ENCODE results near the gene ABHD13.
"Not testable (repeated sequence)": the region's sequence is repeated elsewhere in the genome, so short reads cannot be mapped to it uniquely, and the experiment has no call there.

The ABHD13 gene
- long read RNA-seq, donor 1, full-length matches to known transcripts = 17 of 17 reads
- long read RNA-seq, donor 1, partial matches to known transcripts = 0 of 17 reads
- long read RNA-seq, donor 1, other reads (novel, unspliced or antisense) = 0 of 17 reads
- long read RNA-seq, donor 2, full-length matches to known transcripts = 10 of 10 reads
- long read RNA-seq, donor 2, partial matches to known transcripts = 0 of 10 reads
- long read RNA-seq, donor 2, other reads (novel, unspliced or antisense) = 0 of 10 reads
- long read RNA-seq, donor 3, full-length matches to known transcripts = 5 of 5 reads
- long read RNA-seq, donor 3, partial matches to known transcripts = 0 of 5 reads
- long read RNA-seq, donor 3, other reads (novel, unspliced or antisense) = 0 of 5 reads
- long read RNA-seq, donor 4, full-length matches to known transcripts = 9 of 9 reads
- long read RNA-seq, donor 4, partial matches to known transcripts = 0 of 9 reads
- long read RNA-seq, donor 4, other reads (novel, unspliced or antisense) = 0 of 9 reads
- long read RNA-seq, donor 5, full-length matches to known transcripts = 9 of 9 reads
- long read RNA-seq, donor 5, partial matches to known transcripts = 0 of 9 reads
- long read RNA-seq, donor 5, other reads (novel, unspliced or antisense) = 0 of 9 reads
- long read RNA-seq, donor 6, full-length matches to known transcripts = 13 of 13 reads
- long read RNA-seq, donor 6, partial matches to known transcripts = 0 of 13 reads
- long read RNA-seq, donor 6, other reads (novel, unspliced or antisense) = 0 of 13 reads
- long read RNA-seq, donor 7, full-length matches to known transcripts = 18 of 18 reads
- long read RNA-seq, donor 7, partial matches to known transcripts = 0 of 18 reads
- long read RNA-seq, donor 7, other reads (novel, unspliced or antisense) = 0 of 18 reads
- long read RNA-seq, donor 8, full-length matches to known transcripts = 16 of 16 reads
- long read RNA-seq, donor 8, partial matches to known transcripts = 0 of 16 reads
- long read RNA-seq, donor 8, other reads (novel, unspliced or antisense) = 0 of 16 reads

DNA sequence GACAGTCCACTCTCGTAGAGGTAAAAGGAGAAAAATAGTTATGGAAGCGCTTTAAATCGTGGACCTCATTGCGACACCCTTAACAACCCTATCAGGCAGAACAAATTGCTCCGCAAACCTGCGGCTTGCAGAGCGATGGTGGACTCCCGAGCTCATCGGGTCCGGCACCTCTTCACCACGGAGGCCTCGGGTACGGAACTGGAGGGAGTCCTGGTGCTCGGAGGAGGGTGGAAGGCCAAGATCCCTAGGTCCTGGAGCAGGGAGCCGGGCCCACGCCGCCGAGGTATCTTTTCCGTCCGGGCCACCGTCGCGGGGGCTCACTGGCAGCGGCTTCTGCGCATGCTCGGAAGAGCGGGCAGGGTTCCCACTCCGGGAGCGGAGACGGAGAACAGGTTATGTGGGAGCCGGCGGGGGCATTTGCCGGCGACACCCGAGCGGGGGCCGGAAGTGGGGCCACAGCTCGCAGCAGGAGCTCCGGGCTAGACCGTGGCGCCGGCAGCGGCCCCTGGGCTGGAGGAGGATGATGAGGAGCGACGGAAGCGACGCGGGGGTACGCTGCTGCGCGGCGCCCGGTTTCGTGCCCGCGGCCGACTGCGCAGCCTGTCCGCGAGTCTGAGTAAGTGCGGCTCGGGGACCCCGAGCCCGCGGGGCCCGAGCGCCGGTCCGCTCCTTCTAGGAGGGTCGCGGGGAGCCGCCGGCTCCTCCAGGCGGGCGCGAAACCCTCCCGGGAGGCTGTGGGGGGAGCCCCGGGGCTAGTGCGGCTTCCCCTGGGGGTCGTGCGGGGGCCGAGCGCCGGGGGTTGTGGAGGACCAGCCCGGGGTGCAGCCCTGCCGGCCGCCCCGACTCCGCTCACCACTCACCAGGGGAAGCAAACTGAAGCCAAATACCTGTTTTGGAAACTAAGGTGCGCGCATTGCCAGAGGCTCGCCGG is at the start of gene ABHD13:
Gene ABHD13 (plus strand): TSS at position 349 of the 931 bp plus-strand sequence. CDS start 10,827 bp downstream, outside the sequence.
- DNase-seq = peak; percentile 98

DNA sequence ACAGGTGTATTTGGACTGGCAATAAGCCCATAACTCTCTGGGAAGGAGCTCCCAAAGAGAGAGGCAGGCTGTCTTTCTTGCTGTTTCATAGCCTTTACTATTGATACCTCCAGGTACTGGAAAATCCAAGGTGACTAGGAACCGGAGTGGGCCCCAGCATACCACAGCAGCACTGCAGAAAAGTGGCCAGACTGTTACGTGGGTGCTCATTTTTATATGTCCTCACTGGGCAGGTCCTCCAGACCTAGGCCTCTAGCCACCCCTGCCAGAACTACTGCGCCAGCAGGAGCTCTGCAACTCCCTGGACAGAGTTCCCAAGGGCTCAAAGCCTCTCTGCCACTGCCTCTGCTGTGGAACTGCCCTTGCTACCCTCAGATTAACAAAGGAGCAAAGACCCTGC is 49.3 kb upstream of the ABHD13 start:
- DNase-seq = no peak

DNA sequence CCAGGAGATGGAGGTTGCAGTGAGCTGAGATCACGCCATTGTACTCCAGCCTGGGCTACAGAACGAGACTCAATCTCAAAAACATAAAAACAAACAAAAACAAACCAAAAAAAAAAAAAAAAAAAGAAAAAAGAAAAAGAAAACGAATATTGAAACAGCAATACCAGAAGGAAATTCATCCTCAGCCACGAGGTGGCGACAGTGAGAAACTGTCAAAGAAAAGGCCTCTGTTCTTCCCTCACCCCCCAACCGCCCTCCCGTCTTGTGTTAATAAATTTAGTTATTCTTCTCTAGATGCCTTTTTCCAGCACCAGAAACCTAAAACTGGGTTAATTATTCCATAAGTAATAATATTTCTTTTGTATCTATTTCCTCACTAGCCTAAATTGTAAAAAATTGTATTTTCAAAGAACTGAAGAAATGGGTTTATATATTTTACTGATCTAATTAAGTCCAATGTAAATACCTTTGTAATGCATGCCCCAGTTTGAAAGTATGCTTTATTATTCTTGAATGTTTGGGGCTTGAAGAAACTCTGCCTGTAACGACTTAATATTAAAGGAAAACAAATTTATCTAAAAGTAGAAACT is 41.4 kb upstream of the ABHD13 start:
- no peak for DNase-seq

DNA sequence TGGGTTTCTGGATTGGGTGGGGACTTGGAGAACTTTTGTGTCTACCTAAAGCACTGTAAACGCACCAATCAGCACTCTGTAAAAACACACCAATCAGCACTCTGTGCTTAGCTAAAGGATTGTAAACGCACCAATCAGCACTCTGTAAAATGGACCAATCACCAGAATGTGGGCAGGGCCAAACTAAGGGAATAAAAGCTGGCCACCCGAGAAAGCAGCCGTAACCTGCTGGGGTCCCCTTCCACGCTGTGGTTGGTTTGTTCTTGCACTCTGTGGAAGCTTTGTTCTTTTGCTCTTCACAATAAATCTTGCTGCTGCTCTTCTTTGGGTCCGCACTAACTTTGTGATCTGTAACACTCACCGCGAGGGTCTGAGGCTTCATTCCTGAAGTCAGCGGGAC is 40.1 kb upstream of the ABHD13 start:
- no peak for DNase-seq

DNA sequence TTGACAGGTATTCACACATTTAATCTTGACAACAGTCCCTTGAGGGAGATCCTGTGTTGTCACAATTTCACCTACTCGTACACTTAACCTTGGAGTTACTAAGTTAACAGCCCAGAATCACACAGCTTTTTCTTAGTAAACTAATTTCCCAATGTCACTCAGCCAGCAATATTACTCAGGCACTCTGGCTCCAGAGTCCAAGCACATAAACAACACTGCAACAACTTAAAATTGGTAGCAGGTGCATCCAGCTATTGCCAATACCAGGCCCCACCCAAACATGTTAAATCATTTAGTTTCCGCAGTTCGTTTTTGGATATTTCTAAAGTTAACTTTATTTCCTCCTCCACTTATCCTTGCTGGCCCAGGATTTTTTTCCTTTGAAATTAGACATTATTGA is 35.5 kb upstream of the ABHD13 start:
- no peak for DNase-seq

DNA sequence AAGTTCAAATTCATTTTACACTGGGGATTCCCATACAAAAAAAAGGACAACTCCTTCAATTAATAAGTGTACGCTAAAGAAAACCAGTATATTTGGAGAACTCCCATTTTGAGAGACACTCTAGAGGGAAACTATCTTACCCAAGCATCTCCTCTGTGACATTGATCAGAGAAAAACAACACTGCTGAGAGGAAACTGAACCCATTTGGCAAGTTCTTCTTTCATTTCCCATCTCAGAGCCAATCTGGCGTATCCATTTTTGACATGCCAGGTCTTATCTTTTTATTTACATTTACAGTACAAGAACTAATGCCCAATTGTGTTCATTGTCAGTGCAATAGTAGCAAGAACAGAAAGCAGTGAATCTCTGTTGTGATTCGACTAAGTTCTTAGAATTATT is 33.0 kb upstream of the ABHD13 start:
- no peak for DNase-seq

DNA sequence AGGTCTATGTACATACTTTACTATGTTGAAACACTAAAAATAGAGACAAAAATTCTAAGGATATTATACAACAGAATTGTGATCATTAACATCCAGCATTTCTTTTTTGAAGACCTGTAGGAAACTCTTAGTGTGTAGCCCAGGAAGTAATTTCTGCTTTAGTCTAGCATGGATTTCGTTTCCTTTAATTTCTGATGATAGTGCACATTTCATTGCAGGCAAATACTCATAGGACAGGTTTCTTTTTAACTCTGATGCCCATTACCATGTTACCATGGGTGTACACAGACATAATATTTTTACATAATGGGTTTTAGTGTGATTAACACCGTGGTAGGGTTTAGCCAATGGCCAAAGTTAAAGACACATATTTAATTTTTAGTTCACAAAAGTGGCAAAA is 29.9 kb upstream of the ABHD13 start:
- no peak for DNase-seq

DNA sequence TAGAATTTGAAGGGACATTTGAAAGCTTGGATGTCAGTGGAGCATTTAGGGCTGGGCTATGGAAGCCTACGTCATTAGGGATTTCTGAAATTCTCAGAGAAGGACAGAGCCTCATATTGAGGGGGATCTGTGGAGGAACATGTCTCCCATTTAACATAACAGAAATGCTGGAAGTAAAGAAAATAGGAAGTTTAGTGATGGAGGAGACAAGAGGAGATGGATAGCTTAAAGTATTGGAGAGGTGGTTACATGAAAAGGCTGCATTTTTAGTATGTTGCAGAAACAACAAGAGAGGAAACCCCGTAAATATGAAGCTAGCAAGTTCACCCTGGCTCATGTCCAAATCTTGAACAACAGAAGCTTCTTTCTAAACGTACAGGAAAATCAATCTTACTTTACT is 27.3 kb upstream of the ABHD13 start:
- DNase-seq = no peak

DNA sequence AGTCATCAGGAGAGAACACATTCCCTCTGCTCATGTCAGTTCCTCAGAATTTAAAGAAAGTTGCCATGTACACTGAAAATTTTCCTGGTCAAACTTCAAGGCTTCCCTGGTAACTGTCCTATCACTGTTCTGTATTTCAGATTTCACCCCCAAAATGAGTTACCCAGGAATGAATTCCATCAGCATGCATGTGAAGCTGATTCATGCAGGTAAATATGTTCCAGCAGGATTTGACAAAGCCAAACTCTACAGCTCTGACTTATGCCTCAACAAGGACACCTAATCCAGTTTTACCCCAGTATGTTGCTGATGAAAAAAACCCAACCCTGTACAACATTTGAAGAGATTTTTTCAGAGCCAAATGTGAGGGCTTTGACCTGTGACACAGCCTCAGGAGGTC is 24.4 kb upstream of the ABHD13 start:
- no peak for DNase-seq

DNA sequence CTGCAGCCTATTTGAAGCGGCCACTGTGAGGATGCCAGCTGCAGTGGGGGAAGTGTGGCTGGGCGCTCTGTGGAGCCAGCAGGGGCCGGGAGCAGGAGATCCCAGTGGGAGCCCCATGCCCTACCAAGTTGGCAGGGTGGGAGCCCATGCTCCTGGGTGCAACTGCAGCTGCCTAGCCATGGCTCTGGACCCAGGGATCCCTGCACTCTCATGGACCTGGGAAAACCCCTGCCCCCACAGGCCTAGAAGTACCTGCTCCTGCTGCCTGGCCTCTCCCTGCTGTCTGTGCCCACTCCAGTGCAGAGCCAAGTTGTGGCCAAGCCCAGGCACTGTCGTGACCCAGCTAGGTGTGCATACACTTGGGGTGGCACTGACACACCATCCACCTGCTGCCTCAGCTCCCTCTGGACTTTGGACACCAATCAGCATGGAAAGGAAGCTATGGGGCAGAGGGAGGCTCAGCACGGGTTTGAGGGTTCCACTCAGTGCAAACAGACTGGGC is 23.7 kb upstream of the ABHD13 start:
- no peak for DNase-seq

DNA sequence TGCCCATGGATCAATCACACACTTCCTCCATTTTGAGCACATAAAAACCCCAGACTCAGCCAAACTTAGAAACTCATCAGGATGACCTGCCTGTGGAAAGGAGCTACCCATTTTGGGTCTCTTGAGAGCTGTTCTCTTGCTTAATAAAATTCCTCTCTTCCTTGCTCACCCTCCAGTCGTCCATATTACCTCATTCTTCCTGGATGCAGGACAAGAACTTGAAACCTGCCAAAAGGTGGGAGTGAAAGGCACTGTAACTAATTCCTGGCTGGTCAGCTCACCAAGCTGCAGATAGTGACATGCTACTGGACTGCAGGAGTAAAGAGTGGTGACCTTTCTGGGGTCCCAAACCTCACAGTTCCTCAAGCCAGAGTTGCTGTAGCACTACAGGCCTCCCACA is 23.0 kb upstream of the ABHD13 start:
- DNase-seq = no peak

DNA sequence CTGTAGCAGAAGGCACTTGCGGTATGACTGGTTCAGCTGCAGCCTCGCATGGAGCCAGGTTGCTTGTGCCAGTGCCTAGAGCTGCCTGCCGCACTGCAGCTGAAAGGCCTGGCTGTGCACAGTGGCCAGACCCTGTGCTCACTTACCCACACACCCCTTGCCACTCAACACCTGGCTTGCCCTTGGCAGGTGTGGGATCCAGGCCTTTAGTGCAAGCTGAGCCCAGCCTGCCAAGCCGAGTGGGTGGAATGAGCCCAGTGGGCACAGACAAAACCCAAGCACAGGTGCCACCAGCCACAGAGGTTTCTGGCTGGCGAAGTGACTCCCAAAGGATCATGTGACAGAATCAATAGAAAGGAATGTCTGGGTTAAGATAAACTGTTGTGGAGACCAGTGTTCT is 22.3 kb upstream of the ABHD13 start:
- no peak for DNase-seq

DNA sequence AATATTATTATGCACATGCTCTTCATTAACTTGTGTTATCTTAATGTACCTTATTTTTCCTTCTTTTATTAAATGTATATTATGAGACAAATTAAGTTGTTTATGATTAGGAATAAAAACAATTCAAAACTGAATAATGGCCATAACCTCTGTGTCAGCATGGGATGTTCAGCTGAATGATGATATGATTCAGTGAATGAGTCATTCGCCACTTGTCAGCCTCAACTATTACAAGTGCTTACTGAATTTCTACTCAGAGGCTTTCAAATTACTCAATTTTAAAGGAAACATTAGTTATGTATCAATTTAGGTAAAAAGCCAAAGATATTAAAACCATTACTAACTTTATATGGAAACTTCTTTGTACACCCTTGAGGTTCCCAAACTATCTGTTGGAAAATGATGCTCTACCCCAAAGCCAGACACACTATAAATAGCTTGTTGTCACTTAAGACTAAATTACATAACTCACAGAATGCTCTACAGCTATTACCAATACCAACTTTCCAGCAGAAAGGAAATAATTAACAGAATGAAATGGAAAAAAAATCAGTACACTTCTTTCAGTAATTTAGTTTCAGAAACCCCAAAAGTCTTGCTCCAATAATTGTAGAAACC is 17.3 kb upstream of the ABHD13 start:
- no peak for DNase-seq

DNA sequence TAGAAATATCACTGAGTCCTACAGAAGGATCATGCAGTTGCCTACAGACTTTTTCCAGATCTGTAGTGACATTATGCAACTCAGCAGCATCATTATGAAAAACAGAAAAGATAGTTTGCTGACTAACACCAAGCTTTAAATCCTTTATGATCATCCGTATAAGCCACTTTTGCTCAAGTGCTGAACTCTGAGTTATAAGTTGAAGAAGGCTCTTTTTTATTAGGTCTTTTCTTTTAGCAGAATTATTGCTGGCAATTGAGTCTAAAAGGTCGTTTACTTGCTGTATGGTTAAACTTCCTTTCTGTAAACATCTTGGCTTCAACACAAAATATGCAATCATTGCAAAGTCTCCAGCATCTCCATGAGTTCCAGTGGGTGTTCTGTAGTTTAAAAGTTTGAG is 7.6 kb upstream of the ABHD13 start:
- DNase-seq = no peak

DNA sequence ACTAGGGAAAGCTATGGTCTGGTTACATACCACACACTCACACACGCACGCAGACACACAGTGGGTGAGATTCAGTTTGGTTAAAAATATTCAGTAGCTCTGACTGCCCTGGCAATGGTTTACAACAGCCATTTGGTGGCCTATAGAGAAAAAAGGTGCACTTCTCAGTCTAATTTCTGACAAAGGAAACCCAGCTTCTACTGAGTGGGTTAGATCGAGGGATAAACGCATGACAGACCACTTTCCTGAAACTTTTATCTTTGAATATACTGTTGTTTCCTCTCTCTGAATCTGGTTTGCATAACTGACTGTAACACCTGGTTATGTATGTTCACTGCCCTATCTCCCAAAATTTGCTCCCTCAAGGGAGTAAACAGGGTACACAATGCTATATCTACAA is 5.3 kb upstream of the ABHD13 start:
- no peak for DNase-seq

DNA sequence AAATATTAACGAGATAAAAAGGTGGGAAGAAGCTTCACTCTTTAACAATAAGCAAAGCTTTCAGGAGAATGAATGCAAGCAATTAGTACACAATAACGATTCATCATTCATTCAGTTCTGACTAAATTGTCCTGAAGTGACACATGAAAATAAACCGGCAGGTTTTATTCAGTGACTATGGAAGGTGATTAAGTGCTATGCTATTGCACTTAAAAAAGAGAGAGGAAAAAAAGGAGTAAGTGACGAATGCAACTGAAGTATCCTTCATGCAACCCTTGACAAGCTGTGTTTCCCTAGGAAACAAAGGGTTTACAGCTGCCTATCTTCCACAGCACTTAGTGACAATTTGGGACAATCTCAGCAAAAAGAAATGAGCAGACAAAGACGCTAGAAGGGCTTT is 4.2 kb upstream of the ABHD13 start:
- DNase-seq = no peak

DNA sequence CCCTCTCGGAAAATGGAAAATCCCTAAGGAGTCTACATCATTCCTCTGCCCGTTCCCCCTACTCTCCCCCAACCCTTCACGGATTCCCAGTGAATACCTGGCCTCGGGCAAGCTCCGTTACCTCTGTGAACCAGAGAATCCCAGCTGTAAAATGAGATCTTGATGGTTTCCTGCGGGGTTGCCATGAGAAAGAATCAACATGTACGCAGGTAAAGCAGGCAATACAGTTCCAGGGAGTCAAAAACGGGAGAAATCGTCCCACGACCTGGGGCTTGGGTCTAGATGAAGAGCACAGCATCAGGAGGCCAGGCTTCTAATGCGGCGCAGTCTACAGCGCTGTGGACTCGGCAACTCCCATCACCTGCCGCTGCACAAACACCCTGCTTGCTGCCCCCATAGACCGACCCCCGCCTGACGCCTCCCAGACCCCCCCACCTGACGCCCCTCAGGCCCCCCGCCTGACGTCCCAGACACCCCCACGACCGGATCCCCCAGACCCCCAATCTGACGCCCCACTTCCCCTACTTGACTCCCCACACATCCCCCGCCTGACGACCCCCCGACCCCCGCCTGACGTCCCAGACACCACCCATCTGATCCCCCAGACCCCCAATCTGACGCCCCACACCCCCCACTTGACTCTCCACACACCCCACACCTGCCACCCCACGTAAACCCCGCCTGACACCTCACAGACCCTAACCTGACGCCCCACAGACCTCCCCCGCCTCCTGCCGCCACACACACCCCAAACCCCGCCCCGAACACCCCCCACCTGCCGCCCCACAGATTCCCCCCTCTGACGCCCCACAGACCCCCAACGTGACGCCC is 3.5 kb upstream of the ABHD13 start:
- peak; percentile 41 for DNase-seq

DNA sequence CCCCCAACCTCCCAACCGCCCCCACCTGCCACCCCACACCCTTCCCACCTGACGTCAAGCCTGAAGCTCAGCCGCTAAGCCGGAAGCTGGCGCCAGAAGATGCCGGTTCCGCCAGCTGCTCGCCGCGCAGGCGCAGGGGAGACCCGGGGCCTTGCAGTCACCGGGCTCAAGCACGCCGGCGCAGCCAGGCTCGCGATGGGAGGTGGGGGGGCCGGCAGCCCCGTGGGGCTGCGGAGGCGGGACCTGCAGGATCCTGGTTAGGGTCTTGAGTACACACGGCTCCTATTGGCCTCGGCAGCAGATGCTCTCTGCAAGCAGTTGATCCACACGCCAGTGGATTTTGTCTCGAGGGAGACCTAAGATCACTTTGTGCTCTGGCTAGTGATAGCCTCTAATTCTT is 2.8 kb upstream of the ABHD13 start, which contains the start of gene LIG4:
Gene LIG4 (minus strand): TSS at position 101 of the 400 bp plus-strand sequence. CDS start 4,268 bp downstream, outside the sequence.
- peak; percentile 76 for DNase-seq

DNA sequence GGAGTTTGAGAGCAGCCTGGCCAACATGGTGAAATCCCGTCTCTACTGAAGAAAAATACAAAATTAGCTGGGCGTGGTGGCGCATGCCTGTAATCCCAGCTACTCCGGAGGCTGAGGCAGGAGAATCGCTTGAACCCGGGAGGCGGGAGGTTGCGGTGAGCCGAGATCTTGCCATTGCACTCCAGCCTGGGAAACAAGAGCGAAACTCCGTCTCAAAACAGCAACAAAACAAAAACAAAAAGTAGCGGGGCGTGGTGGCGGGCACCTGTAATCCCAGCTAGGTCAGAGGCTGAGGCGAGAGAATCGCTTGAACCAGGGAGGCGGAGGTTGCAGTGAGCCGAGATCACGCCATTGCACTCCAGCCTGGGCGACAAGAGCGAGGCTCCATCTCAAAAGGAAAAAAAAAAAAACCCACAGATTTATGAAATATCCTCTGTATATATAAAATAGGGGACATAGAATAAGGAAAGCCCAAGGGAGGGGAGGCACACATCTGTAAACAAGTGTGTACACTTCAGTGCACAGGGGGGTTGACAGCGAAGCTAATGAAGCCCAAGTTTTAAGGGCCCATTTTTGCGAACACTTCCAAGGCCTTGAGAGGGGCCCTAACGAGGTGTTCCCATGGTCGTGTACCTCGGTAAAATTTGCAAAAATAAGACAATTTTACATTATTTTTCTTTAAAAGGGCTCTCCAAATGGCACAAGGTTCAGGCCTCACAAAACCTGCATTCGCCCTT is 717 bp upstream of the ABHD13 start:
- DNase-seq = not testable (repeated sequence)
